Measurements from ENCODE around the gene ASB15.

ASB15 gene

DNA sequence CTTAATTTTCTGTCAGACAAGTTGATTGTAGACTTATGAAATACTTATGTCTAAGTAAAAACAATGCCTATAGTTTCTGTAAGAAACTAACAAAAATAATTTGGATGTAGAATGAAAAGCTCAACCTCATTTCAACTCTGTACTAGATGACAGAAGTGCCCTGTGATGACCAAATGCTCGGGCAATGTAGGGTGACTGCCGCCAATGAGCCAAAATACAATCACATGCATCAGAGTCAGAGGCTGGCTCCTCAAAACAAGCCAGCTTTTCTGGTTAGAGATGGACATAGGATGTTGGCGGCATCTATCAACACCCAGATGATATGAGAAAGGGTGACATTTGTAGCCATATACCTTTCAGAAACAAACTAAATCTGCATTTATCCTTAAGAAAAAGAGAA is 78.0 kb downstream of the ASB15 start:
- Histone ChIP-seq H3F3A (ENCODE audit: low read depth) (no peaks in the 10 kb centered on the region), H3K4me2 (ENCODE audit: low read depth, low read length, poor library complexity, severe bottlenecking) (no peak overlapping the region), H3K36me3 (ENCODE audit: insufficient read depth, low read length) (peaks cover 18% of the 10 kb centered on the region; the same call in 1 of the 2 replicates), H3K79me2 (ENCODE audit: insufficient read depth, low read length) (no peaks in the 10 kb centered on the region), H4K20me1 (ENCODE audit: insufficient read depth, low read length, poor library complexity, severe bottlenecking) (no peaks in the 10 kb centered on the region), H3K4me1 (ENCODE audit: insufficient read depth, low read length, poor library complexity, severe bottlenecking) (no peaks in the 10 kb centered on the region), H2AFZ (ENCODE audit: low read length) (no peak overlapping the region), H3K4me3 (ENCODE audit: low read length, poor library complexity, severe bottlenecking) (no peak overlapping the region), H3K27me3 (ENCODE audit: insufficient read depth, low read length, poor library complexity, severe bottlenecking) (no peaks in the 10 kb centered on the region), H3K9me2 (replicated peaks; ENCODE audit: low read depth, low read length) (no peaks in the 10 kb centered on the region), H3K9me3 (ENCODE audit: insufficient read depth, low read depth, low read length) (no peaks in the 10 kb centered on the region), H3K9ac (ENCODE audit: low read depth, low read length, poor library complexity, severe bottlenecking) (no peak overlapping the region)
- no peak for TF ChIP-seq EZH2phosphoT487 (IDR thresholded peaks at IDR 0.05; ENCODE audit: borderline replicate concordance)
- TF ChIP-seq, protein P1, sequence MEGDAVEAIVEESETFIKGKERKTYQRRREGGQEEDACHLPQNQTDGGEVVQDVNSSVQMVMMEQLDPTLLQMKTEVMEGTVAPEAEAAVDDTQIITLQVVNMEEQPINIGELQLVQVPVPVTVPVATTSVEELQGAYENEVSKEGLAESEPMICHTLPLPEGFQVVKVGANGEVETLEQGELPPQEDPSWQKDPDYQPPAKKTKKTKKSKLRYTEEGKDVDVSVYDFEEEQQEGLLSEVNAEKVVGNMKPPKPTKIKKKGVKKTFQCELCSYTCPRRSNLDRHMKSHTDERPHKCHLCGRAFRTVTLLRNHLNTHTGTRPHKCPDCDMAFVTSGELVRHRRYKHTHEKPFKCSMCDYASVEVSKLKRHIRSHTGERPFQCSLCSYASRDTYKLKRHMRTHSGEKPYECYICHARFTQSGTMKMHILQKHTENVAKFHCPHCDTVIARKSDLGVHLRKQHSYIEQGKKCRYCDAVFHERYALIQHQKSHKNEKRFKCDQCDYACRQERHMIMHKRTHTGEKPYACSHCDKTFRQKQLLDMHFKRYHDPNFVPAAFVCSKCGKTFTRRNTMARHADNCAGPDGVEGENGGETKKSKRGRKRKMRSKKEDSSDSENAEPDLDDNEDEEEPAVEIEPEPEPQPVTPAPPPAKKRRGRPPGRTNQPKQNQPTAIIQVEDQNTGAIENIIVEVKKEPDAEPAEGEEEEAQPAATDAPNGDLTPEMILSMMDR (conservative IDR thresholded peaks at IDR 0.05; ENCODE audit: low read length): no peak

DNA sequence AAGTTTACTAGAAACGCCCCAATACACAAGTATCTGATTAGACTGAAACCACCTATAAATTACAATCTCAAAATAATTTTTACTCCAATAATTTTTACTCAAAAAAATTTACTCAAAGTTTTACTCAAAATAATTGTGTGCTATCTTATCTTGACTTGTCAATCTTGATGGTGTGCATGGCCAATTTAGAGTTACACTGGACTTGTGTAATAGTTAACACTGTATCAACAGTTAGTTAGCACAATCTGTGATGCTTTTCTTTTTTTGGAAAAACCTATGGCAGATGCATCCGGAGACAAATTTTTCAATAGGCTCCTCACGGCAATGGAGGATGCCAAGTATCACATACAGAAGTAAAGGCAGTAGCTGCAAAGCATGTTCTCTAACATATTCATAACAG is 79.0 kb downstream of the ASB15 start:
- H3K9me3 ChIP-seq (ENCODE audit: insufficient read depth, low read depth, low read length): no peaks in the 10 kb centered on the region
- no peaks in the 10 kb centered on the region for H3K27me3 ChIP-seq (ENCODE audit: insufficient read depth, low read length, poor library complexity, severe bottlenecking)
- no peaks in the 10 kb centered on the region for H3K9me2 ChIP-seq (replicated peaks; ENCODE audit: low read depth, low read length)
- H3K4me3 ChIP-seq (ENCODE audit: low read length, poor library complexity, severe bottlenecking): no peak overlapping the region
- H3K4me1 ChIP-seq (ENCODE audit: insufficient read depth, low read length, poor library complexity, severe bottlenecking): no peaks in the 10 kb centered on the region
- H2AFZ ChIP-seq (ENCODE audit: low read length): no peak overlapping the region
- no peak for TF ChIP-seq EZH2phosphoT487 (IDR thresholded peaks at IDR 0.05; ENCODE audit: borderline replicate concordance)
- TF ChIP-seq, protein P1 (conservative IDR thresholded peaks at IDR 0.05; ENCODE audit: low read length): no peak
- H4K20me1 ChIP-seq (ENCODE audit: insufficient read depth, low read length, poor library complexity, severe bottlenecking): no peaks in the 10 kb centered on the region
- H3F3A ChIP-seq (ENCODE audit: low read depth): no peaks in the 10 kb centered on the region
- H3K36me3 ChIP-seq (ENCODE audit: insufficient read depth, low read length): peaks cover 21% of the 10 kb centered on the region; the same call in 1 of the 2 replicates
- H3K4me2 ChIP-seq (ENCODE audit: low read depth, low read length, poor library complexity, severe bottlenecking): no peak overlapping the region
- H3K9ac ChIP-seq (ENCODE audit: low read depth, low read length, poor library complexity, severe bottlenecking): no peak overlapping the region
- no peaks in the 10 kb centered on the region for H3K79me2 ChIP-seq (ENCODE audit: insufficient read depth, low read length)

DNA sequence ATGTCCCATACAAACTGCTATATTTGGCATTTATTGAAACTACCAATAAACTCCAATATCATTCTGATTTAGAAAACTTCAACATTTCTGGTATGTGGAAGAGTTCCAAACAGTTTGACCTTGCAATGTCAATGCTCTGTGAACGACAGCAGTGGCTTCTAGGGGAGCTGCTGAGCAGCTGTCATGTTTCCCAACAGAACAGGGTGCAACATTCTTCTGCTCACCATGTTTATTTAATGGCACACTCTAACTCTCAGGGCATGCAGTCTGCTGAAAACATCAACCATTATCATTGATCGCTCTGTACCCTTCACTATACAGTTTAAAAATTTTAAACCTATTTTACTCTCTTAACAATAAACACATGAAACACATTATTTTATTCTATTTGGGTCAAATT is 79.9 kb downstream of the ASB15 start:
- no peaks in the 10 kb centered on the region for H3K4me1 ChIP-seq (ENCODE audit: insufficient read depth, low read length, poor library complexity, severe bottlenecking)
- no peak overlapping the region for H2AFZ ChIP-seq (ENCODE audit: low read length)
- no peak overlapping the region for H3K4me3 ChIP-seq (ENCODE audit: low read length, poor library complexity, severe bottlenecking)
- peaks cover 21% of the 10 kb centered on the region; the same call in 1 of the 2 replicates for H3K36me3 ChIP-seq (ENCODE audit: insufficient read depth, low read length)
- no peaks in the 10 kb centered on the region for H3K9me2 ChIP-seq (replicated peaks; ENCODE audit: low read depth, low read length)
- no peaks in the 10 kb centered on the region for H4K20me1 ChIP-seq (ENCODE audit: insufficient read depth, low read length, poor library complexity, severe bottlenecking)
- no peak overlapping the region for H3K9ac ChIP-seq (ENCODE audit: low read depth, low read length, poor library complexity, severe bottlenecking)
- TF ChIP-seq, protein P1 (conservative IDR thresholded peaks at IDR 0.05; ENCODE audit: low read length): no peak
- TF ChIP-seq EZH2phosphoT487 (IDR thresholded peaks at IDR 0.05; ENCODE audit: borderline replicate concordance): no peak
- H3F3A ChIP-seq (ENCODE audit: low read depth): no peaks in the 10 kb centered on the region
- no peaks in the 10 kb centered on the region for H3K9me3 ChIP-seq (ENCODE audit: insufficient read depth, low read depth, low read length)
- no peaks in the 10 kb centered on the region for H3K79me2 ChIP-seq (ENCODE audit: insufficient read depth, low read length)
- no peaks in the 10 kb centered on the region for H3K27me3 ChIP-seq (ENCODE audit: insufficient read depth, low read length, poor library complexity, severe bottlenecking)
- no peak overlapping the region for H3K4me2 ChIP-seq (ENCODE audit: low read depth, low read length, poor library complexity, severe bottlenecking)
